Stimulated activated CD8-positive, alpha-beta memory T cell treated with anti-CD3 and anti-CD28 coated beads, Interleukin-15, amount 100 ng/mL, for 1 hour (primary cell): ENCODE data around the gene ATP13A4.

ENCODE experiments used
- DNase-seq: peaks from one replicate; pipeline ENCODE4 v3.0.0-alpha.2; 2020; ENCODE audit warnings: low read depth

Gene ATP13A4

DNA sequence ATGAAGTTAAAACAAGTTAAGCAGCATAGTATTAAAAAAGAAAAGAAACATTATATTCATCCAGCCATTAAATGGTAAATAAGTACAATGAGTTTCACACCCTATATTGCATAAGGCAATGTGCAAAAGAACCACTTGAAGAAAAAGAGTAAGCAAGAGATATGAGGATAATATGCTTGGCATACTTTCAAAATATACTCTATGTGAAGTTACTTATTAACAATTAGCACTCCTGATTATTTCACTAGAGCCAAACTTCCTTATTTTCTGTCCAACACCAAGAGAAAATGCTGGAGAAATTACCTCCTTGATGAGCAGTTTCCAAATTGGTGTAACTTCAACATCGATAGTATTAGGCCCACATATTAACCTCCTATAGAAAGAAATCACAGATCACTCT lies 63.7 kb downstream of the ATP13A4 start:
- DNase-seq = no peak

GRCh38 chr3:193490580-193490979 lies 64.1 kb downstream of the ATP13A4 start:
- no peak for DNase-seq

- DNase-seq = no peak
Observed at GRCh38 chr3:193489949-193490348, 64.7 kb downstream of the ATP13A4 start.

- no peak for DNase-seq
Observed at GRCh38 chr3:193488741-193489140, 66.0 kb downstream of the ATP13A4 start.

DNA sequence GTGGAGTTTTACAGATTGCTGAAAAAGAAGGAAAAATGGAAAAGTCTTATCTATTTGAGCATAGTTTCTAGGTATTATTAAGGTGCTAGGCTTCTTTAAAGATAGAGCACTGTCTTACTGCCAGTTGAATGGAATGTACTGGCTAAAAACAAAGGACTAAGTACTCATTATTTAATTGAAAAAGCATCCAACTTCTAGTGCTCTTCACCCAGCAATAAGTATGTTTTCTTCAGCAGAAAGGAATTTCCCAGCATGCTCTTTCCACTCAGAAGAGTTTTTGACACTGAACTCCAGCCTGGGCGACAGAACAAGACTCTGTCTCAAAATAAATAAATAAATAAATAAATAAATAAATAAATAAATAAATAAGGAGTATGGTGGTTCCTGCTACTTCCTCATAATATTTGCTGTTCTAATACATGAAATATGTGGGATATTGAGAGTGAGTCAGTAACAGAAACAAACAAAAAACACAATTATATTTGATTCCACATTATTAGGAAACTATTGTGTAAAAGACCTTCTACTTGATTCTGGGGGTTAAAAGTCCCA lies 70.6 kb downstream of the ATP13A4 start:
- DNase-seq = no peak

GRCh38 chr3:193481436-193481835 lies 73.3 kb downstream of the ATP13A4 start:
- DNase-seq = no peak

- DNase-seq = no peak
Observed at GRCh38 chr3:193474446-193474845, 80.2 kb downstream of the ATP13A4 start.

DNA sequence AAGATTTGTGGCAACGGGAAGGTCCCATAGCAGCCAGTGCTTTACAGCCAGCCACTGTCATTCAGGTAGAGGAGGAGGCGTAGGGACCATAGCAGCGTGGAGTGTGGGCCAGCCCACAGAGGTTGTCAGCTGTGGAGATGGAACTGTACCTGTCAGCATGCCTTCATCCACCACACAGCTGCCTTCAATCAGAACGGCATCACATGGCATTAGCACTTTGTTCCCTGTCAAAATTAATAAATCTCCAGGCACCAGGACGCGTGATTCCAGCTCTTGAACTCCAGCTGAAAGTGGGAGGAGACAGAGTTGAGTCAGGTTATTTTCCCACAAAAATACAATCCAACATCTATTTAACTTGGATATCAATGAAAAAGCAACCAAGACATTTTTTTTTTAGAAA lies 84.0 kb downstream of the ATP13A4 start:
- DNase-seq = no peak

DNA sequence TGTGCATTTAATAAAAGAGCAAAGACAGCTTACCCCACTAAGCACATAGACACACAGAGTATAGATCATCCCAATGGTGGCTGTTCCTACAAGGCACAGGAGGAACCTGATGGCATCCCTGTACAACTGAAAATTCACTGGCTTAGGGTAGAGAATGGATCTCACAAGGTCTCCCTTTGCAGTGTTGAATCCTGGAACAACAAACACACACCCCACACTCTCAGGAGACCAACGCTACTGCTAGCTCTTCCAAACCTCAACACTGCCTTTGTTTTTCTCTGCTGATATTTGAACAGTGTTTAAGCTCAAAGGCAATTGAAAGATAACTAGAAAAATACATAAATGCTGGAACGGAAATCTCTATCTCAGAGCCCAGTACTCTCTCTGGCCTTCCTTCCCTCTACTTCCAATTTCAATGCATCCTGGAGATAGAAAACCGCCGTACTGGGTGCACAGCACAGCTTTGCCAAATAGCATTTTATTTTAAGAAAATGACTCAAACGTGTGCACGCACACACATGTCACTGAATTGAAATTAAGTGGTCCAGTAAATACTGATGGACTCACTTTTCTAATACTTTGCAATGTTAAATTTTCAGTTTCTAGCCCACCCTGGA lies 88.6 kb downstream of the ATP13A4 start:
- DNase-seq = no peak

DNA sequence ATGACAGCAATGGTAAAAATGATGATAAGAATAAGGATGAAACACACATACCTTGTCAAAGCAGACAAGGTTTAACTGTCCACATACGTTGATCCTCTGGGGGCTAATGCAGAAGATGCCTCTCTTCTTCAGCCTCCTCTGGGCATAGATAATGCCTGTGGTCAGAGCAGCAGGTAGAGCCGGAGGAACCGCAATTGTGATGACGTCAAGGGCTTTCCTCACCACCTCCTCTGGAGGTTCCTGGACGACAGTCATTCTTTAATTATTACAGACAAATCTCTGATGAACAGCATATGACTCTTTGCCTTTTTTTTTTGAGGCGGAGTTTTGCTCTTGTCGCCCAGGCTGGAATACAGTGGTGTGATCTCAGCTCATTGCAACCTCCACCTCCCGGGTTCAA lies 89.8 kb downstream of the ATP13A4 start:
- no peak for DNase-seq

DNA sequence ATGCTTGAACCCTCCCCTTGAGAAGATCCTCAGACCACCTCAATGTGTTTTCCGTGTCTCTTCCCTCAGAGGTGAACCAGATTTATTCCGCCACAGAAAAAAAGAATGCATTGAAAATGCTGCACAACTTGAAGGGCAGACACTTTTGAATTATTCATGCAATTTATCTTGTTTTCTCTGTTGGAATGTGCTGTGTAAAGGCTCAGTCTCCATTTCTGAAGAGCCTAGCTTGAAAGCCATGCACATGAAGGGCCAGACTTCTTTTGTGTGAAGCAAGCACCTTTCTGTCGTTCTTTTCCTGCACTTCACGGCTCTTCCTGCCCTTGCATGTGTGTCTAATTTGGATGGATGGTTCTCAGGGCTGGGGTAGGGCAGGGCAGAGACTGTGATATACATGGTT lies 97.2 kb downstream of the ATP13A4 start:
- no peak for DNase-seq

DNA sequence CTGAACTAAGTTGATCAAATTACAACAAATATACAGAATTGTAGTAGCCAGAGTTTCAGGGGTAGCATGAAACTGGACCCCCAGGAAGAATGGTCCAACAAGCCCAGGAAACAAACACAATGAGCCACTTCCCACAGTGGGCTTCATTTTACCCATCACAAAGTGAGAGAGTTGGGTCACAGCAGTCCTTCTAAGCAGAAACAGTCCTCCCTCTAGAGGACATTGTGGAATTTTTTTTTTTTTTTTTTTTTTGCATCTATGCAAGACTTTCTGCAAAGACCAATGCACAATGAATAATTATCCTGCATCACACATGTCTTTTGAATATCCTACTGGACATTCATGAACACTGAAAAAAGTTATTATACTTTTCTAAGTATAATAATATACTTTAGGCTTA lies 102.4 kb downstream of the ATP13A4 start:
- no peak for DNase-seq

- DNase-seq = no peak
Observed at GRCh38 chr3:193451902-193452301, 102.8 kb downstream of the ATP13A4 start.

GRCh38 chr3:193446965-193447602 lies 107.6 kb downstream of the ATP13A4 start:
- no peak for DNase-seq

DNA sequence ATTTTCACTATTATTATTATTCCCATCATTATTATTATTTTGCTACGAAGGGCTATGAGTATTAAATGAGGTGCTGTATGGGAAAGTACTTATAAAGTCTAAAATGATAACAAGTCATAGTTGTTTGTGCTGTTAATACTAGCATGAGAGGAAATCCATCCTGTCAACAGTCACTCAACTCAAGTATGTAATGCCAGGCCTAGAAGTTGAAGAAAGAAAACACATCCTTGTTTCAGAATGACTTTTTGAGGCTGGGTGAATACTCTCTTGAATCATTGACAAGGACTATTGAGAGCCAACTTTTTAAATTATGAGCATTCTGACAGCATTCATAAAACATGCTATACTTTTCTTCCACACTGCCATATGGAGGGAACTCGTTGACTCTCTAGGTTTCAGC lies 115.3 kb downstream of the ATP13A4 start:
- DNase-seq = no peak

GRCh38 chr3:193418576-193419373 lies 135.9 kb downstream of the ATP13A4 start:
- DNase-seq = no peak

DNA sequence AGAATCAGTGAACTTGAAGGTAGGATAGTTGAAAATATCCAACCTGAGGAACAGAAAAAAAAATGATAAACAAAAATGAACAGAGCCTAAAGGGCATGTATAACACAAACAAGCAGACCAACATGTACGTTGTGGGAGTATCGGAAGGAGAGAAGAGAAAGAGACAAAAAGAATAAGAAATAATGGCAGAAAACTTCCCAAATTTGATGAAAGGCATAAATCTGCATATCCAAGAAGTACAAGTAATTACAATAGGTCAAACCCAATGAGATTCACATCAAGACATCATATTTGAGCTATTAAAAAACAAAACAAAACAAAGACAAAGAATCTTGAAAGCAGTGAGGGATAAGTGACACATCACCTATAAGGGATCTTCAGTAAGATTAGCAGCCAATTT lies 138.1 kb downstream of the ATP13A4 start:
- DNase-seq = no peak

DNA sequence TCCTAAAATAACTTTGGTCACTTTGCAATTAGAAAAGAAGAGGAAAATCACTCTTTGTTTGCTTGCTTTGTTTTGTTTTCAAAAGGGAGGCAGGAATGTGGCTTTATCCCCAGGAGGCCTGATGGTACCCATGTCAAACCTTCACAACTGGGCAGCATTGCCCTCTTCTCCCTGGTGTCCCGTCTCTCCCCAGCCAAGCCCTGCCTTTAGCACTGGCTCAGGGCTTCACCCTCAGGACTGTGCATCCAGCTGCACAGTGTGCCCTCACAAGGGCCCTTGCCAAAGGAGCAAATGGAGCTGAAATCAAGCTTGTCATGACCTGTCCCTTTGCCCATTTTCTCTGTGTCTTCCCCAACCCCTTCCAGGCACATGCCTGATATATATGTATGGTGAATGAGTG lies 147.0 kb downstream of the ATP13A4 start:
- DNase-seq = no peak

GRCh38 chr3:193407112-193407511 lies 147.6 kb downstream of the ATP13A4 start:
- DNase-seq = no peak

DNA sequence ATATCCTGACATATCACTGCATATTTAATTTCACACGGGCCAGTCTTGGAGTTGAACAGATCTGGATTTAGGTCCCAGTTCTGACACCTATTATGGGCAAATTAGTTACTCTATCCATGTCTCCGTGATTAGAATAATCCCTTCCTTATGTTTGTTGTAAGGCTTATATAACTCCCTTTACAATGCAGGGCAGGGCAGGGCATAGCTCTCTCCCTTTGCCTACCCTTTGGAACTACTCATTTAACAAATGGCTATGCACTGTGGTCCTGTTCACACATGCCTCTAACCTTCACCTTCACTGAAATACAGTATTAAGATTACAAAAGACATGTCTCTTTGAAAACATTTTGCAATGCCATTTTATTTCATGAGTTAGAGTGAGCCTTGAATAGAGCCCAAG lies 151.4 kb downstream of the ATP13A4 start:
- DNase-seq = no peak

- DNase-seq = no peak
Observed at GRCh38 chr3:193400304-193400703, 154.4 kb downstream of the ATP13A4 start.

DNA sequence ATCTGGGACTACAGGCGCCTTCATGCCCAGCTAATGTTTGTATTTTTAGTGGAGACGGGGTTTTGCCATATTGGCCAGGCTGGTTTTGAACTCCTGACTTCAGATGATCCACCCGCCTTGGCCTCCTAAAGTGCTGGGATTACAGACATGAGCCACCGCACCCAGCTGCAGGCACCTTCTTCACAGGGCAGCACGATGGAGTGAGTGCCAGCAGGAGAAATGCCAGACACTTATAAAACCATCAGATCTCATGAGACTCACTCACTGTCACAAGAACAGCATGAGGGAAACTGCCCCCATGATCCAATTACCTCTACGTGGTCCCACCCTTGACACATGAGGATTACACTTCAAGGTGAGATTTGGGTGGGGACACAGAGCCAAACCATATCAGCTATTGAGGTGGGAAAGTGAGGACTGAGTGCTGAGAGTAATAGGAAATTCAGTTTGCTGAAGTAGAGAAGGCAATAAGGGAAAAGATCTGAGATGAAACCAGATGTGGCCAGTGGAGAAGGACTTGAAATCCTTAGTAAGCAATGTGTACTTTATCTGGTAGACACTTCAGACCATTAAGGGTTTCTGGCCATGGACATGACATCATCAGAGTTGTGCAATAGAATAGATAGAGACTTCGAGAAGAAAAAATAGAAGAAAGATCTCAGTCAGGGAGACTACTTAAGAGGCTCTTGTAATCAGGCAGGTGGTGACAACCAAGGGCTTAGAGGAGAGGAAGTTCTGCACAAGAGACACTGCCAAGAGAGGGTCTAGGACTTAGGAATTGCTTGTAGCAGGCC lies 158.0 kb downstream of the ATP13A4 start:
- DNase-seq = no peak
